BE2C (cell line): Measurements from ENCODE around the gene PHB1.

Source experiments
- DNase-seq: peaks from one replicate; pipeline ENCODE4 v3.0.0-alpha.2; 2020
- H3K27me3 ChIP-seq: fragments of 250-450 bp; sonication (Bioruptor Pico); 2 replicates; pipeline ENCODE4 v1.5.1; 2020; ENCODE audit warnings: mild to moderate bottlenecking
- H3K36me3 ChIP-seq: fragments of 250-450 bp; sonication (Bioruptor Pico); 2 replicates; pipeline ENCODE4 v1.5.1; 2020; ENCODE audit warnings: mild to moderate bottlenecking
- H3K4me1 ChIP-seq: fragments of 250-450 bp; sonication (Bioruptor Pico); 2 replicates; pipeline ENCODE4 v1.5.1; 2020
- H3K4me3 ChIP-seq: 2 replicates; pipeline ENCODE4 v1.5.1; 2011; ENCODE audit warnings: low read depth, low read length
- H3K9me3 ChIP-seq: fragments of 250-450 bp; sonication (Bioruptor Pico); 2 replicates; pipeline ENCODE4 v1.5.1; 2020
- CTCF ChIP-seq: IDR thresholded peaks from 2 replicates; pipeline ENCODE4 v1.5.1; 2012; ENCODE audit warnings: mild to moderate bottlenecking, low read depth, low read length

Gene PHB1

DNA sequence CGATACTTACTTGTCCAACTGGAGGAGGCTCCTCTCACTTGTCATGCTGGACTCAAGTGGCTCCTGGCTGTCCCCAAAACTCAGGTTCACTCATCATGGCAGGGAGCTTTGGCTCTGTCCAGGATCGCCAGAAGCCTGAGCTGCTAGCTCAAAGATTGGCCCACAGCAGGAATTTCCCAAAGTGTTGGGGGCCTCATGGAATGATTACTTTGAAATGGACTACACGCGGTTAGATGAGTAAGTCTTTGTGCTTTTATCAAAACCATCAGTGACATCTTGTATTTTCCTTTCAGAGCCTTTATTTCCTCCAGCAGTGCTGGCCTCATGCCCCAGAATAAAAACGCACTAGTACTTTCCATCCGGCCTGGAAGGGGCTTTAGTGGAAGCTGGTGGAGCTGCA lies 29.2 kb upstream of the PHB1 start:
- Histone ChIP-seq H3K4me3 (no peak overlapping the region), H3K9me3 (no peaks in the 10 kb centered on the region), H3K27me3 (no peaks in the 10 kb centered on the region), H3K4me1 (no peaks in the 10 kb centered on the region), H3K36me3 (no peaks in the 10 kb centered on the region)
- TF ChIP-seq CTCF, result no peak
- no peak for DNase-seq

DNA sequence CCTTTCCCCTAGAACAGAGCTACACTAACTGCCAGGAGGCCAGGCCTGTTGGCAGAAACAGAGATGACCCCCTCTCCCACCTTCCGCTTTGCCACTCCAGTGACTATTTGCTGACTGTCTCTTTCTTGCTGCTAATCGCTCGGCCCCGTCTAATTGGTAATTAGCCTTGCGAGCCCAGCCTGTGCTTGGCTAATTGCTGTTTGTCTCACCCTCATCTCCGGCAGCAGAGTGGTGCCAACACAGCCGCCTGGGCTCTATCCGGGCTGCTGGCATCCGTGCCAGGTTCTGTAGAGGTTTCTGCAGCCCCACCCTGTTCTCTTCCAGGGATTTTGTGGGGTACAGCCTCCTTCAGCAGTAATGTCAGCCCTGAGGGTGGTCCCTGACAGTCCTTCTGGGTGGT lies 27.4 kb upstream of the PHB1 start:
- no peak for TF ChIP-seq CTCF
- Histone ChIP-seq H3K9me3 (no peaks in the 10 kb centered on the region), H3K4me3 (no peak overlapping the region), H3K4me1 (no peaks in the 10 kb centered on the region), H3K36me3 (no peaks in the 10 kb centered on the region), H3K27me3 (no peaks in the 10 kb centered on the region)
- no peak for DNase-seq

DNA sequence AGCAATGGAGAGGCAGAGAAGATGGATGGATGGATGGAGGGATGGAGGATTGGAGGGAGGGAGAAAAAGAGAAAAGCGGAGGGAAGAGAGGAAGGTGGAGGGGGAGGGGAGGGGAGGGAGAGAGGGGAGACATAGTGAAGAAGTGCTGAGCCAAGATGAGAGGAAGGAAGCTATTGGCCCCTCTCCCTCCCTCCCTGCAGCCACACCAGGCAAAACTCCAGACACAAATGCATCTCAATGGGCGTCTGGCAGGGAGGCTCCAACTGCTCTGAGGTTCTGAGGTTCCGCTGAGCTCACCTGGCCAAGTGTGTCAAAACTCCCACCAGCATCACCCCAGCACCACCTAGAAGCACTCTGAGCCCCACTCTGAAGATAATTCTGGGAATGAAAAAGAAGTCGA lies 26.9 kb upstream of the PHB1 start:
- Histone ChIP-seq H3K9me3 (no peaks in the 10 kb centered on the region), H3K27me3 (no peaks in the 10 kb centered on the region), H3K4me1 (peaks cover under 1% of the 10 kb centered on the region; the same call in 1 of the 2 replicates), H3K36me3 (no peaks in the 10 kb centered on the region), H3K4me3 (no peak overlapping the region)
- DNase-seq, result no peak
- no peak for TF ChIP-seq CTCF

DNA sequence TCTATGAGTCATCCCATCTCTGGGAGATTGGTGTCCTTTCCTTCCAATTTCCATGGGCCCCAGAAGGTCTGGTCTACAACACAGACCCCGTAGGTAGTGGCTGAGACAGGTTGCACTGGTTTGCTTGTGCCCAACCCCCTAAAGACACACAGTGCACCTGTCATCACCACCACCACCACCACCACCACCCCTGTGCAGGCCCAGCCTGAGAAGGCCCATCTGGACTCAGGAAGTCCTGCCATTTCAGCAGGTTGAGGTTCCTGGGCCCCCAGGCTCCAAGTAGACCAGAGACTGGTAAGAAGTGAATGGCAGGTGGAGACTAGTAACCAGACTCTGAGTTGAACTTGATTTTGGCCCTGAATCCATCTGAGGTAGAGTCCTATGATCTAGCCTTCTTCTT lies 25.9 kb upstream of the PHB1 start:
- peaks cover 11% of the 10 kb centered on the region for H3K4me1 ChIP-seq
- H3K36me3 ChIP-seq, result no peaks in the 10 kb centered on the region
- no peak overlapping the region for H3K4me3 ChIP-seq
- H3K9me3 ChIP-seq, result no peaks in the 10 kb centered on the region
- DNase-seq, result no peak
- TF ChIP-seq CTCF, result no peak
- H3K27me3 ChIP-seq, result no peaks in the 10 kb centered on the region

DNA sequence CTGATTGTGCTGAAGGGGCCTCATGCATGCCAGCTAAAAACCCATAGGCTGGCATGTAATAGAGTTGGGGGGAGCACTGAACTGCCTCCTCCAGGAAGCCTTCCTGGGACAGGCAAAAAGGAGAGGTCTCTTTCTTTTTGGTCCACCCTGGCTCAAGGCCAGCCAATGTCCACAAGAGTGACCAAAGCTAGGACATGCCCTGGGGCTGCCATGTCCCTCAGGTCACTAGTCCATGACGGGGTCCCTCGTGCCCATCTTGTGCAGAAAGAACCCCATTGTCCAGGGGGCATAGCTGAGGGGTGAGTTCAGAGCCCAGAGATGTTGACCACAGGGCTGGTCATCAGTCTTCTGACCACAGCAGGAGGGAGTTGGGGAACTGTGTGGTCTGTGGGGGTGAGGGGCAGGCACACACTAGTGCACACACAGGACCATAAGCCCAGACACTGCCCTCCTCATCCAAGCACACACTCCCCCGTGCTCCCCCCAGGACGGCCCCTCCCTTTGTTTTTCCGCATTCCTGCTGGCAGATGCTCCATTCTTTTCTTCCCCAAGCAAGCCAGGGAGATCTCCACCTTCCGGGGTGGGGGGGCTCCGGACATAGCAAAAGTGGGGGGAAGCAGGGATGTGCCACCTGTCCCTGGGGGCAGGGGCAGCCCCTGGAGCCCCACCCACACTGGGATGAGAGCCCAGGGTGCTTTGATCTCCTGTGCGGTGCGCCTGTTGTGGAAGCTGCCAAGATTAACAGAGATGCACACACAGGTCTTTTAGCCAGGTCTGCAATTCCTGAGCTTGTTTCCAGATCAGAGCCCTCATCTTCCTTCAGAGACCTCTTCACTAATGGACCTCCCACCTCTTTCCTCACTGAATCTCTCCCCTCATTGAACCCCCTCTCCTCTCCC lies 25.2 kb upstream of the PHB1 start:
- no peak overlapping the region for H3K4me3 ChIP-seq
- no peaks in the 10 kb centered on the region for H3K27me3 ChIP-seq
- H3K4me1 ChIP-seq, result peaks cover 15% of the 10 kb centered on the region
- TF ChIP-seq CTCF, result no peak
- no peaks in the 10 kb centered on the region for H3K36me3 ChIP-seq
- H3K9me3 ChIP-seq, result no peaks in the 10 kb centered on the region
- no peak for DNase-seq

- H3K4me3 ChIP-seq, result no peak overlapping the region
- H3K36me3 ChIP-seq, result no peaks in the 10 kb centered on the region
- TF ChIP-seq CTCF, result no peak
- peaks cover 15% of the 10 kb centered on the region for H3K4me1 ChIP-seq
- no peaks in the 10 kb centered on the region for H3K27me3 ChIP-seq
- DNase-seq, result no peak
- no peaks in the 10 kb centered on the region for H3K9me3 ChIP-seq
Observed at GRCh38 chr17:49439305-49439672, 24.6 kb upstream of the PHB1 start.
